B cell (primary cell): ENCODE data around the gene CHCHD4. TPM values are rescaled to one million over a fixed set of nuclear protein-coding genes. Genes with fewer than 3 reads are reported as not detected.

ENCODE experiments used
- ATAC-seq: fragments of 200-7000 bp; cut with Tn5 transposase; one replicate; pipeline ENCODE4 v1.10.0; 2021; ENCODE audit warnings: low read depth, mild to moderate bottlenecking, moderate number of reproducible peaks, moderate library complexity
- CTCF ChIA-PET: fragments of 350-600 bp; sonication (Branson Sonifier 250); formaldehyde crosslinking; loops from one replicate; lab custom pipeline; 2021; ENCODE audit warnings: antibody characterized with exemption, inconsistent platforms; lab: Charles Lee
- POLR2A ChIA-PET: fragments of 350-600 bp; sonication (Branson Sonifier 250); formaldehyde crosslinking; loops from one replicate; lab custom pipeline; 2021; ENCODE audit warnings: antibody characterized with exemption; lab: Charles Lee
- DNase-seq: peaks from one replicate; pipeline ENCODE4 v3.0.0; 2013
- H2AFZ ChIP-seq: 2 replicates; pipeline ENCODE4 v1.6.1; 2012; ENCODE audit warnings: mild to moderate bottlenecking, low read depth, low read length; ENCODE audit not compliant: insufficient read depth, poor library complexity, severe bottlenecking
- H3K27ac ChIP-seq, 2 donors: 1 replicate in 1 of 2; 2 replicates in 1 of 2; pipeline ENCODE4 v1.5.1; 2012 to 2013; ENCODE audit warnings: low read length in 2 of 2, mild to moderate bottlenecking in 2 of 2, moderate library complexity in 1 of 2
- H3K27me3 ChIP-seq, 4 experiments: fragments of 200-600 bp in 1 of 4; sonication (generic) in 1 of 4; replicated peaks in 1 of 4; 1 replicate in 2 of 4; 2 replicates in 2 of 4; pipeline versions ENCODE4 v1.6.1 to v1.7.0; 2013 to 2016; ENCODE audit warnings: low read length in 3 of 4, mild to moderate bottlenecking in 2 of 4, mixed read lengths in 1 of 4, moderate library complexity in 1 of 4; ENCODE audit not compliant: insufficient read depth in 4 of 4, control insufficient read depth in 3 of 4; ENCODE audit errors: control extremely low read depth in 1 of 4
- H3K36me3 ChIP-seq, 2 experiments: replicated peaks in 1 of 2; 1 replicate in 1 of 2; 2 replicates in 1 of 2; pipeline versions ENCODE4 v1.6.1 to v1.7.1; 2013; ENCODE audit warnings: low read length in 1 of 2; ENCODE audit not compliant: insufficient read depth in 2 of 2, control insufficient read depth in 1 of 2; ENCODE audit errors: control extremely low read depth in 1 of 2, extremely low read depth in 1 of 2
- H3K4me1 ChIP-seq, 2 donors: fragments of 200-600 bp in 1 of 2; sonication (generic) in 1 of 2; 1 replicate in 1 of 2; 2 replicates in 1 of 2; pipeline versions ENCODE4 v1.5.1 to v1.6.1; 2013 to 2017; ENCODE audit warnings: low read length in 2 of 2; ENCODE audit not compliant: control insufficient read depth in 2 of 2, insufficient read depth in 2 of 2
- H3K4me2 ChIP-seq: replicated peaks from 2 replicates; pipeline ENCODE3; 2012; ENCODE audit warnings: mild to moderate bottlenecking, low read depth, low read length; ENCODE audit not compliant: poor library complexity, severe bottlenecking
- H3K4me3 ChIP-seq, 5 experiments: fragments of 200-600 bp in 1 of 5; sonication (generic) in 1 of 5; 1 replicate in 3 of 5; 2 replicates in 2 of 5; pipeline versions ENCODE4 v1.5.1 to v1.7.0; 2011 to 2016; ENCODE audit warnings: low read length in 4 of 5, mild to moderate bottlenecking in 4 of 5, low read depth in 2 of 5, control low read depth in 1 of 5, moderate library complexity in 1 of 5; ENCODE audit not compliant: insufficient read depth in 1 of 5; ENCODE audit errors: control extremely low read depth in 1 of 5, extremely low read depth in 1 of 5
- H3K79me2 ChIP-seq: fragments of 200-600 bp; sonication (generic); one replicate; pipeline ENCODE4 v1.6.0; 2016; ENCODE audit warnings: low read length; ENCODE audit not compliant: control insufficient read depth, insufficient read depth
- H3K9ac ChIP-seq: fragments of 200-600 bp; sonication (generic); 2 replicates; pipeline ENCODE4 v1.6.1; 2017; ENCODE audit warnings: mild to moderate bottlenecking, low read length, moderate library complexity
- H3K9me3 ChIP-seq, 3 donors: one replicate each; pipeline versions ENCODE4 v1.6.1 to v1.7.1; 2013; ENCODE audit warnings: low read length in 2 of 3; ENCODE audit not compliant: control insufficient read depth in 2 of 3, insufficient read depth in 1 of 3; ENCODE audit errors: control extremely low read depth in 1 of 3
- H4K20me1 ChIP-seq: 2 replicates; pipeline ENCODE4 v1.6.0; 2012; ENCODE audit warnings: mild to moderate bottlenecking, low read length; ENCODE audit not compliant: insufficient read depth, control insufficient read depth, poor library complexity, severe bottlenecking
- H3K27ac Mint-ChIP-seq: one replicate; pipeline ENCODE4 v1.8.0; 2021; ENCODE audit warnings: mixed read lengths
- H3K27me3 Mint-ChIP-seq: one replicate; pipeline ENCODE4 v1.8.0; 2021; ENCODE audit warnings: mixed read lengths
- H3K4me1 Mint-ChIP-seq: one replicate; pipeline ENCODE4 v1.8.0; 2021; ENCODE audit warnings: mixed read lengths
- H3K4me3 Mint-ChIP-seq: one replicate; pipeline ENCODE4 v1.8.0; 2021; ENCODE audit warnings: mixed read lengths
- H3K9me3 Mint-ChIP-seq: one replicate; pipeline ENCODE4 v1.8.0; 2022; ENCODE audit warnings: mixed read lengths; ENCODE audit not compliant: insufficient read depth
- EZH2 ChIP-seq: IDR thresholded peaks from 2 replicates; pipeline ENCODE4 v1.6.1; 2012; ENCODE audit warnings: borderline replicate concordance, low read depth, mild to moderate bottlenecking, moderate library complexity, low read length; ENCODE audit not compliant: insufficient read depth, poor library complexity, severe bottlenecking
- WGBS: methylation state at CpG from one replicate; pipeline ENCODE4 v1.1.5; 2013; ENCODE audit warnings: missing lambda C conversion rate; ENCODE audit not compliant: insufficient coverage; 5-methylcytosine and 5-hydroxymethylcytosine counted together
- intact Hi-C: fragments of 100-400 bp; cut with micrococcal nuclease; formaldehyde crosslinking; loops from one replicate; pipeline ENCODE4 v1.10.0; 2022
- polyA plus RNA-seq: library from polyadenylated mRNA; depleted of rRNA; stranded (reverse); fragments of >200 nt; gene quantifications from 2 replicates; pipeline ENCODE4 v1.2.3, GENCODE V29; 2012
- total RNA-seq, 2 donors: library from RNA; stranded (reverse); fragments of 120-200 nt in 1 of 2; gene quantifications; 1 replicate in 1 of 2; 2 replicates in 1 of 2; pipeline versions ENCODE4 v1.2.3 to v1.2.4, GENCODE V29; 2013 to 2022
- TF ChIP-seq, protein P1 (sequence below): fragments of 200-600 bp; IDR thresholded peaks from one replicate; pipeline ENCODE4 v1.8.0; 2022; ENCODE audit warnings: antibody characterized with exemption, mild to moderate bottlenecking

The CHCHD4 gene
- total and polyA plus RNA-seq, 2 donors (not counting 1 experiment from before 2014, with no cell fraction given) = 3.7 to 8.0 TPM

- Histone ChIP-seq H2AFZ (no peak overlapping the region), H3K79me2 (peaks cover 22% of the 10 kb centered on the region), H3K27me3 (no peaks in the 10 kb centered on the region), H3K36me3 (peaks cover 0 to 69% of the 10 kb centered on the region in 2 experiments), H3K4me3 (no peak overlapping the region), H3K9me3 (no peaks in the 10 kb centered on the region), H4K20me1 (peaks cover 25% of the 10 kb centered on the region), H3K4me1 (peaks cover 0 to 2% of the 10 kb centered on the region in 2 donors), H3K4me2 (no peak overlapping the region), H3K9ac (no peak overlapping the region), H3K27ac (no peak overlapping the region)
- DNase-seq (no peak), ATAC-seq (no peak)
- POLR2A ChIA-PET = no interaction called here
- H3K27me3 Mint-ChIP-seq = no peaks in the 10 kb centered on the region
- no peaks in the 10 kb centered on the region for H3K9me3 Mint-ChIP-seq
- CTCF ChIA-PET = no interaction called here
- no peak overlapping the region for H3K4me3 Mint-ChIP-seq
- 96% methylated on average over 8 of the region's 8 CpGs for WGBS
- H3K27ac Mint-ChIP-seq = no peak overlapping the region
- intact Hi-C loops = no loop called here
- TF ChIP-seq, protein P1, sequence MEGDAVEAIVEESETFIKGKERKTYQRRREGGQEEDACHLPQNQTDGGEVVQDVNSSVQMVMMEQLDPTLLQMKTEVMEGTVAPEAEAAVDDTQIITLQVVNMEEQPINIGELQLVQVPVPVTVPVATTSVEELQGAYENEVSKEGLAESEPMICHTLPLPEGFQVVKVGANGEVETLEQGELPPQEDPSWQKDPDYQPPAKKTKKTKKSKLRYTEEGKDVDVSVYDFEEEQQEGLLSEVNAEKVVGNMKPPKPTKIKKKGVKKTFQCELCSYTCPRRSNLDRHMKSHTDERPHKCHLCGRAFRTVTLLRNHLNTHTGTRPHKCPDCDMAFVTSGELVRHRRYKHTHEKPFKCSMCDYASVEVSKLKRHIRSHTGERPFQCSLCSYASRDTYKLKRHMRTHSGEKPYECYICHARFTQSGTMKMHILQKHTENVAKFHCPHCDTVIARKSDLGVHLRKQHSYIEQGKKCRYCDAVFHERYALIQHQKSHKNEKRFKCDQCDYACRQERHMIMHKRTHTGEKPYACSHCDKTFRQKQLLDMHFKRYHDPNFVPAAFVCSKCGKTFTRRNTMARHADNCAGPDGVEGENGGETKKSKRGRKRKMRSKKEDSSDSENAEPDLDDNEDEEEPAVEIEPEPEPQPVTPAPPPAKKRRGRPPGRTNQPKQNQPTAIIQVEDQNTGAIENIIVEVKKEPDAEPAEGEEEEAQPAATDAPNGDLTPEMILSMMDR = no peak
- no peak for TF ChIP-seq EZH2
- peaks cover 9% of the 10 kb centered on the region for H3K4me1 Mint-ChIP-seq
Observed at GRCh38 chr3:14132120-14132519, 7.5 kb upstream of the CHCHD4 start.

- DNase-seq (no peak), ATAC-seq (no peak)
- Histone ChIP-seq H3K4me2 (no peak overlapping the region), H3K9ac (no peak overlapping the region), H3K27me3 (no peaks in the 10 kb centered on the region), H4K20me1 (peaks cover 31% of the 10 kb centered on the region), H3K4me1 (peaks cover 7 to 12% of the 10 kb centered on the region in 2 donors), H3K79me2 (peaks cover 32% of the 10 kb centered on the region), H3K27ac (no peak overlapping the region), H3K4me3 (no peak overlapping the region), H2AFZ (no peak overlapping the region), H3K36me3 (peaks cover 0 to 69% of the 10 kb centered on the region in 2 experiments), H3K9me3 (no peaks in the 10 kb centered on the region)
- H3K27ac Mint-ChIP-seq = no peak overlapping the region
- no peak overlapping the region for H3K4me3 Mint-ChIP-seq
- no peak for TF ChIP-seq EZH2
- TF ChIP-seq, protein P1 = no peak
- intact Hi-C loops = no loop called here
- ChIA-PET CTCF (no interaction called here), POLR2A (no interaction called here)
- peaks cover 19% of the 10 kb centered on the region for H3K4me1 Mint-ChIP-seq
- H3K27me3 Mint-ChIP-seq = no peaks in the 10 kb centered on the region
- 83% methylated on average over 3 of the region's 5 CpGs for WGBS
- H3K9me3 Mint-ChIP-seq = no peaks in the 10 kb centered on the region
Observed at GRCh38 chr3:14131134-14131533, 6.5 kb upstream of the CHCHD4 start.
